Activated CD4-positive, CD25-positive, alpha-beta regulatory T cell (primary cell): ENCODE results near the gene RNF157.
A peak's percentile ranks its signal among the peaks of the same experiment; 100 is the strongest.

Experiments used
- DNase-seq, 4 experiments: peaks; one replicate each; lab custom pipeline; 2025; lab: John Stamatoyannopoulos, UW

RNF157 gene

GRCh38 chr17:76123749-76124581 lies 116.3 kb downstream of the RNF157 start:
- DNase-seq, result no peak

GRCh38 chr17:76123191-76123499 lies 117.1 kb downstream of the RNF157 start:
- DNase-seq, result no peak

GRCh38 chr17:76122431-76123190 lies 117.7 kb downstream of the RNF157 start:
- DNase-seq, result no peak

- DNase-seq, result no peak
Measured at GRCh38 chr17:76121932-76122430, 118.3 kb downstream of the RNF157 start.

GRCh38 chr17:76120658-76121008 lies 119.7 kb downstream of the RNF157 start:
- no peak for DNase-seq

GRCh38 chr17:76119409-76120371 lies 120.6 kb downstream of the RNF157 start:
- no peak for DNase-seq

- DNase-seq, result no peak
Measured at GRCh38 chr17:76115138-76115754, 125.0 kb downstream of the RNF157 start.

- DNase-seq, result no peak
Measured at GRCh38 chr17:76111956-76112355, 128.3 kb downstream of the RNF157 start.

GRCh38 chr17:76107509-76107908 lies 132.8 kb downstream of the RNF157 start:
- no peak for DNase-seq

GRCh38 chr17:76106703-76107102 lies 133.6 kb downstream of the RNF157 start:
- no peak for DNase-seq

- DNase-seq, result no peak
Measured at GRCh38 chr17:76104896-76105231, 135.4 kb downstream of the RNF157 start.

- DNase-seq, result no peak
Measured at GRCh38 chr17:76104140-76104895, 136.0 kb downstream of the RNF157 start.

- DNase-seq, result peak; percentile 78 to 87 (median 86)
Measured at GRCh38 chr17:76103274-76104139, 136.8 kb downstream of the RNF157 start, which contains the start of gene EXOC7. Gene EXOC7 (minus strand): TSS chr17:76103787. CDS start chr17:76103692, 95 bp downstream.

GRCh38 chr17:76102944-76103273 lies 137.4 kb downstream of the RNF157 start:
- no peak for DNase-seq

GRCh38 chr17:76097716-76098295 lies 142.5 kb downstream of the RNF157 start:
- no peak for DNase-seq

GRCh38 chr17:76095943-76096342 lies 144.3 kb downstream of the RNF157 start:
- no peak for DNase-seq

GRCh38 chr17:76094046-76094445 lies 146.2 kb downstream of the RNF157 start:
- no peak for DNase-seq

GRCh38 chr17:76092526-76093413 lies 147.5 kb downstream of the RNF157 start:
- no peak for DNase-seq
